Superior temporal gyrus (tissue), 1 donor: Measurements from ENCODE around the gene THOC6.

Experiments
- DNase-seq: peaks from one replicate; pipeline ENCODE4 v3.0.0-alpha.2; 2016; ENCODE audit errors: extremely low spot score

The THOC6 gene

GRCh38 chr16:2991566-2992261, 32.1 kb upstream of the THOC6 start:
- no peak for DNase-seq

- no peak for DNase-seq
Measured at GRCh38 chr16:2992383-2993081, 31.3 kb upstream of the THOC6 start.

- no peak for DNase-seq
Measured at GRCh38 chr16:2996298-2996697, 27.5 kb upstream of the THOC6 start.

GRCh38 chr16:2999929-3000328, 23.9 kb upstream of the THOC6 start:
- DNase-seq, result no peak

GRCh38 chr16:3000540-3000939, 23.3 kb upstream of the THOC6 start:
- no peak for DNase-seq

- DNase-seq, result no peak
Measured at GRCh38 chr16:3001316-3001715, 22.5 kb upstream of the THOC6 start.

GRCh38 chr16:3003582-3004270, 20.1 kb upstream of the THOC6 start:
- DNase-seq, result peak; percentile 99

- DNase-seq, result no peak
Measured at GRCh38 chr16:3004319-3004718, 19.5 kb upstream of the THOC6 start.

GRCh38 chr16:3004781-3005284, 19.0 kb upstream of the THOC6 start:
- DNase-seq, result no peak

GRCh38 chr16:3007059-3007956, 16.5 kb upstream of the THOC6 start:
- DNase-seq, result no peak

- no peak for DNase-seq
Measured at GRCh38 chr16:3007957-3008689, 15.7 kb upstream of the THOC6 start.

- DNase-seq, result no peak
Measured at GRCh38 chr16:3008690-3009037, 15.2 kb upstream of the THOC6 start.

GRCh38 chr16:3009568-3010390, 14.1 kb upstream of the THOC6 start:
- DNase-seq, result no peak

- no peak for DNase-seq
Measured at GRCh38 chr16:3010510-3010909, 13.3 kb upstream of the THOC6 start.

- no peak for DNase-seq
Measured at GRCh38 chr16:3012246-3012645, 11.6 kb upstream of the THOC6 start.

- DNase-seq, result no peak
Measured at GRCh38 chr16:3012828-3013420, 10.9 kb upstream of the THOC6 start, which contains the start of gene CLDN9. Gene CLDN9, plus strand, starts transcription at chr16:3012923. Its CDS starts 440 bp downstream, at chr16:3013363.

- DNase-seq, result no peak
Measured at GRCh38 chr16:3013491-3013951, 10.3 kb upstream of the THOC6 start.

GRCh38 chr16:3013998-3014690, 9.7 kb upstream of the THOC6 start:
- DNase-seq, result no peak

GRCh38 chr16:3014971-3015370, 8.9 kb upstream of the THOC6 start:
- DNase-seq, result no peak
